Embryonic facial prominence (tissue), 1 donor: ENCODE results near the gene CASR.

ENCODE experiments used
- DNase-seq: peaks from one replicate; pipeline ENCODE4 v3.0.0-alpha.2; 2016; ENCODE audit errors: extremely low spot score

Gene CASR

GRCh38 chr3:122215592-122216298, 32.3 kb downstream of the CASR start:
- DNase-seq, result no peak

GRCh38 chr3:122217901-122218300, 34.4 kb downstream of the CASR start:
- DNase-seq, result no peak

GRCh38 chr3:122219242-122219872, 35.9 kb downstream of the CASR start:
- no peak for DNase-seq

GRCh38 chr3:122227036-122227781, 43.7 kb downstream of the CASR start:
- no peak for DNase-seq

GRCh38 chr3:122230174-122230573, 46.7 kb downstream of the CASR start:
- DNase-seq, result no peak

GRCh38 chr3:122231465-122232157, 48.1 kb downstream of the CASR start:
- no peak for DNase-seq

GRCh38 chr3:122232485-122232884, 49.0 kb downstream of the CASR start:
- DNase-seq, result no peak

GRCh38 chr3:122233101-122233952, 49.9 kb downstream of the CASR start:
- no peak for DNase-seq

GRCh38 chr3:122234117-122234516, 50.6 kb downstream of the CASR start:
- no peak for DNase-seq

- DNase-seq, result no peak
Observed at GRCh38 chr3:122235147-122235546, 51.7 kb downstream of the CASR start.

- no peak for DNase-seq
Observed at GRCh38 chr3:122239112-122239511, 55.6 kb downstream of the CASR start.

GRCh38 chr3:122245513-122246174, 62.2 kb downstream of the CASR start:
- no peak for DNase-seq

GRCh38 chr3:122246199-122246598, 62.7 kb downstream of the CASR start:
- no peak for DNase-seq

- DNase-seq, result no peak
Observed at GRCh38 chr3:122247087-122247824, 63.8 kb downstream of the CASR start.

- no peak for DNase-seq
Observed at GRCh38 chr3:122247825-122248185, 64.3 kb downstream of the CASR start.

- no peak for DNase-seq
Observed at GRCh38 chr3:122251428-122251827, 68.0 kb downstream of the CASR start.

GRCh38 chr3:122253581-122253980, 70.1 kb downstream of the CASR start:
- no peak for DNase-seq

- DNase-seq, result no peak
Observed at GRCh38 chr3:122255757-122256439, 72.4 kb downstream of the CASR start.

GRCh38 chr3:122257644-122258364, 74.3 kb downstream of the CASR start:
- DNase-seq, result no peak
